IMR-90 (cell line): ENCODE data around the gene ADGRL1. TPM values are rescaled to one million over a fixed set of nuclear protein-coding genes. Genes with fewer than 3 reads are reported as not detected.

ENCODE experiments used
- ATAC-seq: fragments of 200-7000 bp; cut with Tn5 transposase; 2 replicates; pipeline ENCODE4 v1.9.1; 2020; ENCODE audit warnings: low read depth, mild to moderate bottlenecking, moderate library complexity
- BruUV-seq: library from RNA; stranded (reverse); fragments of 400-500 nt; replicated peaks from 2 replicates; lab custom pipeline; 2021; lab: Mats Ljungman, UMichigan
- CTCF ChIA-PET: fragments of 300-600 bp; formaldehyde crosslinking; extraction: SDS; loops from one replicate; lab custom pipeline; 2021; ENCODE audit warnings: antibody characterized with exemption; lab: Yijun Ruan, JAX
- POLR2A ChIA-PET: fragments of 300-600 bp; sonication (Branson Sonifier 250); formaldehyde crosslinking; loops from one replicate; lab custom pipeline; 2022; ENCODE audit warnings: antibody characterized with exemption; ENCODE audit not compliant: unreplicated experiment; lab: Charles Lee
- DNase-seq: peaks from one replicate; pipeline ENCODE4 v3.0.0; 2013
- H2AFZ ChIP-seq: replicated peaks from 2 replicates; pipeline ENCODE3; 2013; ENCODE audit warnings: low read length, mild to moderate bottlenecking; ENCODE audit not compliant: poor library complexity
- H2AK5ac ChIP-seq: 2 replicates; pipeline ENCODE4 v1.6.1; 2013; ENCODE audit warnings: low read depth, low read length, inconsistent platforms
- H2AK9ac ChIP-seq: replicated peaks from 2 replicates; pipeline ENCODE3; 2013; ENCODE audit warnings: mild to moderate bottlenecking, low read depth, low read length, moderate library complexity; ENCODE audit not compliant: poor library complexity
- H2BK120ac ChIP-seq: 2 replicates; pipeline ENCODE4 v1.6.1; 2013; ENCODE audit warnings: low read depth, low read length, inconsistent platforms
- H2BK15ac ChIP-seq: 3 replicates; pipeline ENCODE4 v1.6.1; 2013; ENCODE audit warnings: low read depth, low read length, inconsistent platforms
- H2BK20ac ChIP-seq: 2 replicates; pipeline ENCODE4 v1.6.1; 2013; ENCODE audit warnings: low read depth, mild to moderate bottlenecking, inconsistent platforms, low read length, moderate library complexity
- H2BK5ac ChIP-seq: 2 replicates; pipeline ENCODE4 v1.6.1; 2013; ENCODE audit warnings: mild to moderate bottlenecking, low read depth, low read length, inconsistent platforms; ENCODE audit not compliant: poor library complexity, severe bottlenecking
- H3K14ac ChIP-seq: replicated peaks from 2 replicates; pipeline ENCODE4 v1.6.1; 2013; ENCODE audit warnings: low read depth, low read length, inconsistent platforms
- H3K18ac ChIP-seq: 2 replicates; pipeline ENCODE4 v1.6.1; 2013; ENCODE audit warnings: low read depth, low read length, control low read depth
- H3K23ac ChIP-seq: 2 replicates; pipeline ENCODE4 v1.6.1; 2013; ENCODE audit warnings: low read depth, low read length, inconsistent platforms
- H3K27ac ChIP-seq: 2 replicates; pipeline ENCODE4 v1.5.1; 2013; ENCODE audit warnings: mild to moderate bottlenecking, control low read depth, low read length; ENCODE audit not compliant: insufficient read depth
- H3K27me3 ChIP-seq: 2 replicates; pipeline ENCODE4 v1.6.1; 2013; ENCODE audit warnings: low read length; ENCODE audit not compliant: control insufficient read depth, insufficient read depth
- H3K36me3 ChIP-seq: 2 replicates; pipeline ENCODE4 v1.6.1; 2013; ENCODE audit warnings: low read length, mixed read lengths; ENCODE audit not compliant: control insufficient read depth, insufficient read depth
- H3K4ac ChIP-seq: 2 replicates; pipeline ENCODE4 v1.6.1; 2013; ENCODE audit warnings: low read depth, low read length, inconsistent platforms
- H3K4me1 ChIP-seq: 2 replicates; pipeline ENCODE4 v1.6.1; 2013; ENCODE audit warnings: low read length, mixed read lengths; ENCODE audit not compliant: control insufficient read depth, insufficient read depth
- H3K4me2 ChIP-seq: 2 replicates; pipeline ENCODE4 v1.6.1; 2013; ENCODE audit warnings: low read depth, mild to moderate bottlenecking, control low read depth, low read length, moderate library complexity
- H3K4me3 ChIP-seq: 2 replicates; pipeline ENCODE4 v1.5.1; 2013; ENCODE audit warnings: low read depth, mild to moderate bottlenecking, control low read depth, low read length, moderate library complexity; ENCODE audit not compliant: insufficient read depth
- H3K56ac ChIP-seq: 2 replicates; pipeline ENCODE4 v1.6.1; 2013; ENCODE audit warnings: low read length, inconsistent platforms; ENCODE audit not compliant: insufficient read depth; ENCODE audit errors: extremely low read depth
- H3K79me1 ChIP-seq, 2 experiments: 2 replicates each; pipeline ENCODE4 v1.6.1; 2013; ENCODE audit warnings: low read length in 2 of 2, inconsistent platforms in 1 of 2, low read depth in 1 of 2
- H3K9ac ChIP-seq: 2 replicates; pipeline ENCODE4 v1.6.1; 2013; ENCODE audit warnings: low read depth, low read length, control low read depth
- H3K9me1 ChIP-seq: 2 replicates; pipeline ENCODE4 v1.6.1; 2013; ENCODE audit warnings: low read length, inconsistent platforms; ENCODE audit not compliant: insufficient read depth
- H3K9me3 ChIP-seq: 2 replicates; pipeline ENCODE4 v1.6.1; 2013; ENCODE audit warnings: low read length; ENCODE audit not compliant: control insufficient read depth, insufficient read depth
- H4K20me1 ChIP-seq: 2 replicates; pipeline ENCODE4 v1.6.1; 2013; ENCODE audit warnings: low read length, inconsistent platforms; ENCODE audit not compliant: insufficient read depth
- H4K5ac ChIP-seq: 2 replicates; pipeline ENCODE4 v1.6.1; 2013; ENCODE audit warnings: mild to moderate bottlenecking, low read depth, low read length, control low read depth
- H4K8ac ChIP-seq, 2 experiments: 2 replicates each; pipeline ENCODE4 v1.6.1; 2013; ENCODE audit warnings: low read depth in 2 of 2, low read length in 2 of 2, control low read depth in 1 of 2, inconsistent platforms in 1 of 2
- H4K91ac ChIP-seq: 2 replicates; pipeline ENCODE4 v1.6.1; 2013; ENCODE audit warnings: low read depth, low read length, inconsistent platforms; ENCODE audit not compliant: insufficient read depth
- ELK1 ChIP-seq: fragments of 150-350 bp; IDR thresholded peaks from 2 replicates; pipeline ENCODE4 v1.6.1; 2016; ENCODE audit warnings: low read depth, mild to moderate bottlenecking, low read length, moderate library complexity, borderline replicate concordance
- MAZ ChIP-seq: IDR thresholded peaks from 2 replicates; pipeline ENCODE4 v1.6.1; 2012; ENCODE audit warnings: low read depth, mild to moderate bottlenecking, low read length, improper control_type of control experiment, moderate library complexity, borderline replicate concordance
- POLR2A ChIP-seq: IDR thresholded peaks from 2 replicates; pipeline ENCODE4 v1.6.1; 2012; ENCODE audit warnings: mild to moderate bottlenecking, low read depth, low read length
- RAD21 ChIP-seq: IDR thresholded peaks from 2 replicates; pipeline ENCODE4 v1.6.1; 2012; ENCODE audit warnings: low read length, improper control_type of control experiment
- WGBS, 2 experiments: methylation state at CpG; one replicate each; pipeline versions ENCODE4 v1.1.5 to v1.1.7; 2013; ENCODE audit warnings: missing lambda C conversion rate in 2 of 2; ENCODE audit not compliant: insufficient read length in 1 of 2; ENCODE audit errors: extremely low coverage in 2 of 2; 5-methylcytosine and 5-hydroxymethylcytosine counted together
- dilution Hi-C: fragments of 300-500 bp; cut with HindIII; formaldehyde crosslinking; loops from one replicate; pipeline ENCODE4 v1.14.3; 2018; ENCODE audit warnings: low sequenced_read_pairs; ENCODE audit not compliant: unreplicated experiment
- in situ Hi-C: fragments of 300-500 bp; cut with MboI; formaldehyde crosslinking; loops from 3 replicates; pipeline ENCODE4 v1.14.3; 2019; ENCODE audit warnings: low sequenced_read_pairs, inconsistent platforms, mixed read lengths
- intact Hi-C: fragments of 100-400 bp; cut with micrococcal nuclease; formaldehyde crosslinking; loops from 2 replicates; pipeline ENCODE4 v1.10.0; 2022
- polyA plus RNA-seq, 3 experiments: library from polyadenylated mRNA; depleted of rRNA; stranded (reverse); fragments of >200 nt; gene quantifications; 2 replicates each; pipeline ENCODE4 v1.2.3, GENCODE V29; 2012; ENCODE audit warnings: low replicate concordance in 1 of 3
- total RNA-seq: library from RNA; depleted of rRNA; stranded (reverse); fragments of >200 nt; gene quantifications from 2 replicates; pipeline ENCODE4 v1.2.3, GENCODE V29; 2012
- TF ChIP-seq, protein P1 (sequence below): fragments of 150-350 bp; IDR thresholded peaks from 2 replicates; pipeline ENCODE4 v1.6.1; 2017; ENCODE audit warnings: mild to moderate bottlenecking, antibody characterized with exemption, low read length, low read depth

The ADGRL1 gene
- total and polyA plus RNA-seq, 2 of the 4 experiments (the other 2 are of a cell fraction), result 0.72 to 2.2 TPM

- intact Hi-C loops, result no loop called here
- WGBS, 2 experiments, result no CpG with 5 or more reads among the region's 1 CpG
- POLR2A ChIA-PET, result no interaction called here
Measured at GRCh38 chr19:14103310-14103709, 102.7 kb downstream of the ADGRL1 start.

More at GRCh38 chr19:14103310-14103709, 102.7 kb downstream of the ADGRL1 start:
- no peak overlapping the region for H2BK20ac ChIP-seq
- H4K20me1 ChIP-seq, result no peaks in the 10 kb centered on the region
- BruUV-seq, result no TSS peak
- no peak overlapping the region for H2BK5ac ChIP-seq
- no peak overlapping the region for H3K18ac ChIP-seq
- dilution Hi-C loops, result no loop called here
- no peaks in the 10 kb centered on the region for H3K9me1 ChIP-seq
- H2BK120ac ChIP-seq, result no peak overlapping the region
- no peak overlapping the region for H3K4ac ChIP-seq
- H3K4me1 ChIP-seq, result no peaks in the 10 kb centered on the region
- no peak overlapping the region for H3K4me3 ChIP-seq
- H3K4me2 ChIP-seq, result no peak overlapping the region
- ATAC-seq (no peak), DNase-seq (no peak)
- H4K5ac ChIP-seq, result no peak overlapping the region
- H2AK5ac ChIP-seq, result no peak overlapping the region
- peak overlapping the region; percentile 11 for H2AFZ ChIP-seq
- in situ Hi-C loops, result no loop called here
- CTCF ChIA-PET, result no interaction called here
- peaks cover 5 to 15% of the 10 kb centered on the region in 2 experiments; a peak in 2 of 4 replicates for H3K79me1 ChIP-seq
- no peak overlapping the region for H3K23ac ChIP-seq
- TF ChIP-seq MAZ (no peak), POLR2A (no peak), ELK1 (no peak), RAD21 (no peak)
- TF ChIP-seq, protein P1, sequence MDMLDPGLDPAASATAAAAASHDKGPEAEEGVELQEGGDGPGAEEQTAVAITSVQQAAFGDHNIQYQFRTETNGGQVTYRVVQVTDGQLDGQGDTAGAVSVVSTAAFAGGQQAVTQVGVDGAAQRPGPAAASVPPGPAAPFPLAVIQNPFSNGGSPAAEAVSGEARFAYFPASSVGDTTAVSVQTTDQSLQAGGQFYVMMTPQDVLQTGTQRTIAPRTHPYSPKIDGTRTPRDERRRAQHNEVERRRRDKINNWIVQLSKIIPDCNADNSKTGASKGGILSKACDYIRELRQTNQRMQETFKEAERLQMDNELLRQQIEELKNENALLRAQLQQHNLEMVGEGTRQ, result no peak
- no peaks in the 10 kb centered on the region for H3K9me3 ChIP-seq
- no peak overlapping the region for H3K14ac ChIP-seq
- H3K27me3 ChIP-seq, result no peaks in the 10 kb centered on the region
- H2AK9ac ChIP-seq, result no peak overlapping the region
- H3K36me3 ChIP-seq, result peaks cover 35% of the 10 kb centered on the region
- H3K9ac ChIP-seq, result no peak overlapping the region
- H3K27ac ChIP-seq, result no peak overlapping the region
- no peak overlapping the region for H3K56ac ChIP-seq
- no peak overlapping the region for H4K91ac ChIP-seq
- no peak overlapping the region for H2BK15ac ChIP-seq
- no peak overlapping the region for H4K8ac ChIP-seq
